ENCODE results near the gene TGFBRAP1.

- no peak for TF ChIP-seq EP300 (IDR thresholded peaks at IDR 0.05)
- no peak for TF ChIP-seq CTCF (IDR thresholded peaks at IDR 0.05)
- TF ChIP-seq POLR2A (IDR thresholded peaks at IDR 0.05), result peak; percentile 48
These were observed 7.8 kb upstream of the TGFBRAP1 start, which contains the start of gene C2orf49 for GRCh38 chr2:105337122-105338019.
